ENCODE data around the gene DNAL1. TPM values are rescaled to one million over a fixed set of nuclear protein-coding genes. Genes with fewer than 3 reads are reported as not detected.

DNAL1 gene
- total RNA-seq, 1 experiment from 2014 or later = 25.5 TPM

- Histone ChIP-seq H3K4me3 (no peak overlapping the region), H3K4me1 (replicated peaks; ENCODE audit: insufficient read depth) (no peaks in the 10 kb centered on the region), H4K20me1 (ENCODE audit: insufficient read depth) (no peaks in the 10 kb centered on the region), H3K79me2 (ENCODE audit: low read depth) (no peaks in the 10 kb centered on the region), H3K4me2 (no peak overlapping the region), H3K36me3 (ENCODE audit: low read depth) (no peaks in the 10 kb centered on the region), H3K9me2 (ENCODE audit: insufficient read depth) (no peaks in the 10 kb centered on the region), H2AFZ (no peak overlapping the region), H3F3A (ENCODE audit: insufficient read depth, low read depth) (no peaks in the 10 kb centered on the region), H3K27me3 (ENCODE audit: insufficient read depth, low read depth) (no peaks in the 10 kb centered on the region), H3K9me3 (ENCODE audit: insufficient read depth, low read depth) (no peaks in the 10 kb centered on the region), H3K27ac (no peak overlapping the region)
- ChIA-PET CTCF (no interaction called here), POLR2A (ENCODE audit: unreplicated experiment) (no interaction called here)
- TF ChIP-seq CTCF (conservative IDR thresholded peaks at IDR 0.05) = no peak
- no peak for TF ChIP-seq EZH2 (IDR thresholded peaks at IDR 0.05; ENCODE audit: low read depth)
- intact Hi-C loops (cut with micrococcal nuclease; ENCODE audit: unreplicated experiment) = no loop called here
- BruUV-seq (replicated peaks) = no TSS peak
- DNase-seq = no peak
These were observed 21.2 kb upstream of the DNAL1 start for GRCh38 chr14:73623504-73624054.

GRCh38 chr14:73625706-73626105, 19.1 kb upstream of the DNAL1 start:
- CTCF ChIA-PET = interaction anchor here (0.6 to 1.0 kb wide), 2 partner anchors 21 to 104 kb away, joined by 3 to 4 read pairs; no protein-coding TSS in a partner anchor

GRCh38 chr14:73627151-73627558, 17.6 kb upstream of the DNAL1 start:
- CTCF ChIA-PET = interaction anchor here (0.7 kb wide), 1 partner anchor 57 kb away, joined by 3 read pairs; no protein-coding TSS in a partner anchor
- intact Hi-C loops (cut with micrococcal nuclease; ENCODE audit: unreplicated experiment) = no loop called here
- H3K36me3 ChIP-seq (ENCODE audit: low read depth) = no peaks in the 10 kb centered on the region

More at GRCh38 chr14:73625706-73626105, 19.1 kb upstream of the DNAL1 start:
- H4K20me1 ChIP-seq (ENCODE audit: insufficient read depth) = no peaks in the 10 kb centered on the region
- no peak overlapping the region for H3K27ac ChIP-seq
- no peak overlapping the region for H3K4me2 ChIP-seq
- intact Hi-C loops (cut with micrococcal nuclease; ENCODE audit: unreplicated experiment) = no loop called here
- H3K9me2 ChIP-seq (ENCODE audit: insufficient read depth) = no peaks in the 10 kb centered on the region
- H3K4me3 ChIP-seq = no peak overlapping the region
- peaks cover 3% of the 10 kb centered on the region; the same call in 1 of the 2 replicates for H3F3A ChIP-seq (ENCODE audit: insufficient read depth, low read depth)
- BruUV-seq (replicated peaks) = no TSS peak
- no peaks in the 10 kb centered on the region for H3K9me3 ChIP-seq (ENCODE audit: insufficient read depth, low read depth)
- POLR2A ChIA-PET (ENCODE audit: unreplicated experiment) = no interaction called here
- H3K36me3 ChIP-seq (ENCODE audit: low read depth) = no peaks in the 10 kb centered on the region
- H3K27me3 ChIP-seq (ENCODE audit: insufficient read depth, low read depth) = no peaks in the 10 kb centered on the region
- no peaks in the 10 kb centered on the region for H3K79me2 ChIP-seq (ENCODE audit: low read depth)
- H2AFZ ChIP-seq = no peak overlapping the region
- DNase-seq = no peak
- H3K4me1 ChIP-seq (replicated peaks; ENCODE audit: insufficient read depth) = peaks cover 8% of the 10 kb centered on the region
- no peak for TF ChIP-seq EZH2 (IDR thresholded peaks at IDR 0.05; ENCODE audit: low read depth)
- TF ChIP-seq CTCF (conservative IDR thresholded peaks at IDR 0.05) = no peak

More at GRCh38 chr14:73627151-73627558, 17.6 kb upstream of the DNAL1 start:
- H4K20me1 ChIP-seq (ENCODE audit: insufficient read depth) = no peaks in the 10 kb centered on the region
- BruUV-seq (replicated peaks) = no TSS peak
- H3F3A ChIP-seq (ENCODE audit: insufficient read depth, low read depth) = peaks cover 4% of the 10 kb centered on the region; the same call in 1 of the 2 replicates
- no peak for DNase-seq
- POLR2A ChIA-PET (ENCODE audit: unreplicated experiment) = interaction anchor here (0.5 kb wide), 1 partner anchor 167 kb away, joined by 8 read pairs; no protein-coding TSS in a partner anchor
- no peaks in the 10 kb centered on the region for H3K9me3 ChIP-seq (ENCODE audit: insufficient read depth, low read depth)
- H3K79me2 ChIP-seq (ENCODE audit: low read depth) = no peaks in the 10 kb centered on the region
- H3K27ac ChIP-seq = no peak overlapping the region
- no peak overlapping the region for H3K4me3 ChIP-seq
- no peaks in the 10 kb centered on the region for H3K9me2 ChIP-seq (ENCODE audit: insufficient read depth)
- H3K27me3 ChIP-seq (ENCODE audit: insufficient read depth, low read depth) = no peaks in the 10 kb centered on the region
- peaks cover 13% of the 10 kb centered on the region for H3K4me1 ChIP-seq (replicated peaks; ENCODE audit: insufficient read depth)
- no peak overlapping the region for H3K4me2 ChIP-seq
- no peak overlapping the region for H2AFZ ChIP-seq
- TF ChIP-seq EZH2 (IDR thresholded peaks at IDR 0.05; ENCODE audit: low read depth) (no peak), CTCF (conservative IDR thresholded peaks at IDR 0.05) (no peak)

Data from PC-9 (cell line).